PC-3 (cell line): ENCODE measurements around the gene POLR3E. TPM values are rescaled to one million over a fixed set of nuclear protein-coding genes. Genes with fewer than 3 reads are reported as not detected.

Experiments used
- ATAC-seq: fragments of 200-7000 bp; cut with Tn5 transposase; 2 replicates; pipeline ENCODE4 v1.9.1; 2020; ENCODE audit warnings: mild to moderate bottlenecking, moderate library complexity
- BruUV-seq: library from RNA; stranded (reverse); fragments of 400-500 nt; replicated peaks from 2 replicates; lab custom pipeline; 2021; lab: Mats Ljungman, UMichigan
- CTCF ChIA-PET: fragments of 300-600 bp; sonication (Branson Sonifier 250); formaldehyde crosslinking; loops from one replicate; lab custom pipeline; 2022; ENCODE audit warnings: antibody characterized with exemption; lab: Charles Lee
- POLR2A ChIA-PET: fragments of 300-600 bp; sonication (Branson Sonifier 250); formaldehyde crosslinking; loops from one replicate; lab custom pipeline; 2022; ENCODE audit warnings: antibody characterized with exemption; ENCODE audit not compliant: unreplicated experiment; lab: Charles Lee
- DNase-seq: peaks from one replicate; pipeline ENCODE4 v3.0.0-alpha.2; 2015
- H2AFZ ChIP-seq: fragments of 300-600 bp; sonication (generic); 2 replicates; pipeline ENCODE4 v1.6.0; 2016; ENCODE audit warnings: antibody characterized with exemption, low read length
- H3F3A ChIP-seq: fragments of 300-600 bp; sonication (generic); one replicate; pipeline ENCODE4 v1.6.0; 2017; ENCODE audit warnings: antibody characterized with exemption, low read length, control low read depth, mild to moderate bottlenecking; ENCODE audit not compliant: unreplicated experiment
- H3K27ac ChIP-seq: fragments of 300-600 bp; sonication (generic); 2 replicates; pipeline ENCODE4 v1.5.1; 2016; ENCODE audit warnings: mild to moderate bottlenecking, low read length
- H3K27me3 ChIP-seq: fragments of 300-600 bp; sonication (generic); 2 replicates; pipeline ENCODE4 v1.6.1; 2016; ENCODE audit warnings: low read length, mixed read lengths
- H3K36me3 ChIP-seq: fragments of 300-600 bp; sonication (generic); 2 replicates; pipeline ENCODE4 v1.6.1; 2016; ENCODE audit warnings: low read depth, mixed run types, low read length, mixed read lengths
- H3K4me1 ChIP-seq: fragments of 300-600 bp; sonication (generic); 2 replicates; pipeline ENCODE4 v1.5.1; 2016; ENCODE audit warnings: low read length; ENCODE audit not compliant: insufficient read depth
- H3K4me2 ChIP-seq: fragments of 300-600 bp; sonication (generic); 2 replicates; pipeline ENCODE4 v1.6.0; 2016; ENCODE audit warnings: low read length
- H3K4me3 ChIP-seq: fragments of 300-600 bp; sonication (generic); 2 replicates; pipeline ENCODE4 v1.5.1; 2016; ENCODE audit warnings: mild to moderate bottlenecking, low read length, mixed read lengths
- H3K79me2 ChIP-seq: fragments of 300-600 bp; sonication (generic); 2 replicates; pipeline ENCODE4 v1.6.1; 2017; ENCODE audit warnings: low read length, mixed read lengths
- H3K9ac ChIP-seq: fragments of 300-600 bp; sonication (generic); 2 replicates; pipeline ENCODE4 v1.6.0; 2016; ENCODE audit warnings: mild to moderate bottlenecking, low read length
- H3K9me2 ChIP-seq: fragments of 300-600 bp; sonication (generic); replicated peaks from 2 replicates; pipeline ENCODE4 v1.6.1; 2016; ENCODE audit warnings: mixed run types, low read length, mixed read lengths
- H3K9me3 ChIP-seq: fragments of 300-600 bp; sonication (generic); 2 replicates; pipeline ENCODE4 v1.6.1; 2016; ENCODE audit warnings: low read length, mixed read lengths
- H4K20me1 ChIP-seq: fragments of 300-600 bp; sonication (generic); 2 replicates; pipeline ENCODE4 v1.6.1; 2016; ENCODE audit warnings: low read length, mixed read lengths
- EZH2 ChIP-seq: fragments of 300-600 bp; sonication (generic); IDR thresholded peaks from one replicate; pipeline ENCODE4 v1.6.1; 2017; ENCODE audit warnings: antibody characterized with exemption, mild to moderate bottlenecking, low read length; ENCODE audit not compliant: unreplicated experiment
- EZH2phosphoT487 ChIP-seq: fragments of 300-600 bp; sonication (generic); IDR thresholded peaks from 2 replicates; pipeline ENCODE4 v1.6.1; 2018; ENCODE audit warnings: mild to moderate bottlenecking, antibody characterized with exemption, low read length, borderline replicate concordance
- intact Hi-C: fragments of 100-400 bp; cut with micrococcal nuclease; formaldehyde crosslinking; loops from 2 replicates; pipeline ENCODE4 v1.9.0; 2023
- total RNA-seq: library from RNA; depleted of rRNA; stranded (reverse); fragments of >200 nt; gene quantifications from 2 replicates; pipeline ENCODE4 v1.2.3, GENCODE V29; 2014
- TF ChIP-seq, protein P1 (sequence below): fragments of 300-600 bp; sonication (generic); conservative IDR thresholded peaks from 2 replicates; pipeline ENCODE4 v1.5.1; 2017; ENCODE audit warnings: antibody characterized with exemption, low read depth, mild to moderate bottlenecking, low read length

Gene POLR3E
- total RNA-seq, 1 experiment from 2014 or later, result 48.8 TPM

- Histone ChIP-seq H3K9me3 (no peaks in the 10 kb centered on the region), H2AFZ (no peak overlapping the region), H3K9me2 (no peaks in the 10 kb centered on the region), H3K4me3 (no peak overlapping the region), H3F3A (no peaks in the 10 kb centered on the region), H3K9ac (no peak overlapping the region), H3K4me1 (no peaks in the 10 kb centered on the region), H3K4me2 (no peak overlapping the region), H3K27me3 (no peaks in the 10 kb centered on the region), H4K20me1 (no peaks in the 10 kb centered on the region), H3K27ac (no peak overlapping the region), H3K79me2 (no peaks in the 10 kb centered on the region), H3K36me3 (peaks cover 18% of the 10 kb centered on the region; the same call in 1 of the 2 replicates)
- TF ChIP-seq EZH2phosphoT487 (no peak), EZH2 (no peak)
- TF ChIP-seq, protein P1, sequence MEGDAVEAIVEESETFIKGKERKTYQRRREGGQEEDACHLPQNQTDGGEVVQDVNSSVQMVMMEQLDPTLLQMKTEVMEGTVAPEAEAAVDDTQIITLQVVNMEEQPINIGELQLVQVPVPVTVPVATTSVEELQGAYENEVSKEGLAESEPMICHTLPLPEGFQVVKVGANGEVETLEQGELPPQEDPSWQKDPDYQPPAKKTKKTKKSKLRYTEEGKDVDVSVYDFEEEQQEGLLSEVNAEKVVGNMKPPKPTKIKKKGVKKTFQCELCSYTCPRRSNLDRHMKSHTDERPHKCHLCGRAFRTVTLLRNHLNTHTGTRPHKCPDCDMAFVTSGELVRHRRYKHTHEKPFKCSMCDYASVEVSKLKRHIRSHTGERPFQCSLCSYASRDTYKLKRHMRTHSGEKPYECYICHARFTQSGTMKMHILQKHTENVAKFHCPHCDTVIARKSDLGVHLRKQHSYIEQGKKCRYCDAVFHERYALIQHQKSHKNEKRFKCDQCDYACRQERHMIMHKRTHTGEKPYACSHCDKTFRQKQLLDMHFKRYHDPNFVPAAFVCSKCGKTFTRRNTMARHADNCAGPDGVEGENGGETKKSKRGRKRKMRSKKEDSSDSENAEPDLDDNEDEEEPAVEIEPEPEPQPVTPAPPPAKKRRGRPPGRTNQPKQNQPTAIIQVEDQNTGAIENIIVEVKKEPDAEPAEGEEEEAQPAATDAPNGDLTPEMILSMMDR, result no peak
- BruUV-seq, result no TSS peak
- intact Hi-C loops, result loop anchor here (5.0 to 10.0 kb wide), 2 partner anchors 53 to 1165 kb away; partner anchors contain the start of genes CDR2 and LDAF1
- POLR2A ChIA-PET, result no interaction called here
- DNase-seq (no peak), ATAC-seq (no peak)
- CTCF ChIA-PET, result no interaction called here
These were observed 24.8 kb downstream of the POLR3E start for GRCh38 chr16:22322021-22322471.

- peaks cover 18% of the 10 kb centered on the region; the same call in 1 of the 2 replicates for H3K36me3 ChIP-seq
- H3K4me2 ChIP-seq, result no peak overlapping the region
- no peak for TF ChIP-seq EZH2phosphoT487
- TF ChIP-seq, protein P1, result no peak
- TF ChIP-seq EZH2, result no peak
- H3K27me3 ChIP-seq, result no peaks in the 10 kb centered on the region
- H3K27ac ChIP-seq, result no peak overlapping the region
- intact Hi-C loops, result loop anchor here (5.0 to 10.0 kb wide), 2 partner anchors 52 to 1165 kb away; partner anchors contain the start of genes CDR2 and LDAF1
- H3K9me2 ChIP-seq, result no peaks in the 10 kb centered on the region
- no peaks in the 10 kb centered on the region for H4K20me1 ChIP-seq
- H3K4me3 ChIP-seq, result no peak overlapping the region
- H3K9ac ChIP-seq, result no peak overlapping the region
- no peaks in the 10 kb centered on the region for H3K9me3 ChIP-seq
- BruUV-seq, result no TSS peak
- no peak for ATAC-seq
- no peaks in the 10 kb centered on the region for H3F3A ChIP-seq
- no peak overlapping the region for H2AFZ ChIP-seq
- ChIA-PET CTCF (no interaction called here), POLR2A (no interaction called here)
- no peaks in the 10 kb centered on the region for H3K4me1 ChIP-seq
- H3K79me2 ChIP-seq, result no peaks in the 10 kb centered on the region
- no peak for DNase-seq
These were observed 25.5 kb downstream of the POLR3E start for GRCh38 chr16:22322741-22323140.

DNA sequence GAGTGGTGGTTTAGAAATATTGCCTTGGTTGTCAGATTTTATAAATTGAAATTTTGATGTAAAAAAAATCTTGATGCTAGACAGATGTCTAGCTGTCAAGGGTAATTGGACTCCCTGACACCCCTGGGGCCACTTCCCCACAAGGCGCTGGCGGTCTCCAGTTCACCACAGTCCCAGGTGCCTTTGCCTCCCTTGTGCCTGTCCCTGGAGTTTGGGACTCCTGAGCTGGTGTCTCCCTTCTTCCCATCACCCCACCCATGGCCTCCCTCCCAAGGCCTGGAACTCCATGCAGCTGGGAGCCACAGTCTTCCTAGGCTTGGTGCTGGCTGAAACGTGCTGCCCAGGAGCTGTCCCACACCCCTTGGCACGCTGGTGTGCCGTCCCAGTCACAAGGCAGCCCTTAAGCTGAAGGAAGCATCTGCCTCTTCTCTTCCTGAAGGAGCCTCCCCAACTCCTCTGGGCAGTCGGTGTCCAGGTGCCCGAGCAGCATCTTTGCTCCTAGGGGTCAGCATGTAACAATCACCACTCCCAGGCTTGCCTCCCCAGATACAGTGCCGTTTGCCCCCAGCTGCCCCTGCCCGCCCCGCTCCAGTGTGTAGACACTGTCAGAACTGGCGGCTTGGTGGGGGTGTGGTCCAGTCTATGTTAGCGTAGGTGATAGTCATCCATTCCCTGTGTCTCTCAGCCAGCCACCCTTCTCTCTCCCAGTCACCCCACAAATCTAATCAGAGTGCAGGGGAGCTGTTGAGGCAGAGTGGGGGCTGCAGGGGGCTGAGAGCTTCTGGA is 26.2 kb downstream of the POLR3E start:
- CTCF ChIA-PET, result no interaction called here
- no peaks in the 10 kb centered on the region for H4K20me1 ChIP-seq
- peaks cover 17% of the 10 kb centered on the region; the same call in 1 of the 2 replicates for H3K36me3 ChIP-seq
- DNase-seq (no peak), ATAC-seq (no peak)
- BruUV-seq, result no TSS peak
- no peaks in the 10 kb centered on the region for H3K9me3 ChIP-seq
- intact Hi-C loops, result loop anchor here (5.0 to 10.0 kb wide), 2 partner anchors 51 to 1166 kb away; partner anchors contain the start of genes CDR2 and LDAF1
- H2AFZ ChIP-seq, result no peak overlapping the region
- H3K4me2 ChIP-seq, result no peak overlapping the region
- POLR2A ChIA-PET, result no interaction called here
- no peaks in the 10 kb centered on the region for H3K9me2 ChIP-seq
- H3K9ac ChIP-seq, result no peak overlapping the region
- no peak overlapping the region for H3K27ac ChIP-seq
- no peaks in the 10 kb centered on the region for H3K27me3 ChIP-seq
- no peaks in the 10 kb centered on the region for H3F3A ChIP-seq
- H3K4me3 ChIP-seq, result no peak overlapping the region
- TF ChIP-seq, protein P1, result no peak
- no peak for TF ChIP-seq EZH2phosphoT487
- TF ChIP-seq EZH2, result no peak
- no peaks in the 10 kb centered on the region for H3K4me1 ChIP-seq
- no peaks in the 10 kb centered on the region for H3K79me2 ChIP-seq
